ENCODE results near the gene SLC12A6. TPM values are rescaled to one million over a fixed set of nuclear protein-coding genes. Genes with fewer than 3 reads are reported as not detected.
A peak's percentile ranks its signal among the peaks of the same experiment; 100 is the strongest.

Gene SLC12A6
- polyA plus RNA-seq, 1 experiment, result 19.1 TPM

DNA sequence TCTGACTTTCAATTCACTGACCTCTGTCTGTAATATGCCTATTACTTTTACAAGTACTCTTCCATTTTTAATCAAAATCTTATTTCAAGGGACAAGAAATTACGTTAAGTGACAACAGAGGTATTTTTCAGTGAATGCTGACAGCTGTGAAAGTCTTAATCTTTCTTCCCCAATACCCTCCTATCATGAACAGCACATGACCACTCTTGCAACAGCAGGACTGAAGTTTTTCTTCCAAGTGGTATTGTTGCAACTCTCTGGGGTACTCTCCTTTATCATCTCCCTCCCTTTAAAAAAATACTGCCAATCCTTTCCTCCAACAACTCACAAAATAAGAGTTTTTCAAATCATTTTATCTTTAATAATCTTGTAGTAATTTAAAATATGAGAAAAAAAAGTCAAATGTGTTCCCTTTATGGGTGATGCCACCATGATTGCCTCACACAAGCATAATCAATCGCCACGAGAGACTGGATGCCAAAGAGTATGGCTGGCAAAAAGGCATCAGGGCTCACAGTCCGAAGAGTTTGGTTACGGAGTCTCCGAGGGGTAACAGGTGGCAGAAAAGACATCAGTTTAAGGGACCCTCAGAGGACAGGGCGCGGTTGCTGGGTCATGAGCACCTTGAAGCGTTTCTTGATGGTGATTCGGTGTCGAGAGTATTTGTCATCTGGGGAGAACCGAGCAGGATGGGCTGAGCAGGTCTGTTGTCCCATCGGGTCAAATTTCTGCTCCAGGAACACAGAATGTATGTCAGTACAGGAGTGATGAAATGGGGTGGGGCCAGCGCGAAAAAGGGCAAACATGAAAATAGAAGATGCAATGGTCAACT lies 4.0 kb upstream of the SLC12A6 start:
- CTCF ChIA-PET, result interaction anchor here (1.7 kb wide), 1 partner anchor 16 kb away, joined by 4 read pairs; no protein-coding TSS in a partner anchor
- Histone ChIP-seq H3K4me3 (ENCODE audit: low read depth, low read length) (peak overlapping the region; percentile 99), H3K9me3 (ENCODE audit: control insufficient read depth, insufficient read depth, low read length) (no peaks in the 10 kb centered on the region; the same call in 1 of the 2 replicates), H3K27ac (ENCODE audit: low read depth, low read length) (no peak overlapping the region), H3K27me3 (ENCODE audit: control insufficient read depth, insufficient read depth, low read length) (no peaks in the 10 kb centered on the region)
- TF ChIP-seq, protein P1, sequence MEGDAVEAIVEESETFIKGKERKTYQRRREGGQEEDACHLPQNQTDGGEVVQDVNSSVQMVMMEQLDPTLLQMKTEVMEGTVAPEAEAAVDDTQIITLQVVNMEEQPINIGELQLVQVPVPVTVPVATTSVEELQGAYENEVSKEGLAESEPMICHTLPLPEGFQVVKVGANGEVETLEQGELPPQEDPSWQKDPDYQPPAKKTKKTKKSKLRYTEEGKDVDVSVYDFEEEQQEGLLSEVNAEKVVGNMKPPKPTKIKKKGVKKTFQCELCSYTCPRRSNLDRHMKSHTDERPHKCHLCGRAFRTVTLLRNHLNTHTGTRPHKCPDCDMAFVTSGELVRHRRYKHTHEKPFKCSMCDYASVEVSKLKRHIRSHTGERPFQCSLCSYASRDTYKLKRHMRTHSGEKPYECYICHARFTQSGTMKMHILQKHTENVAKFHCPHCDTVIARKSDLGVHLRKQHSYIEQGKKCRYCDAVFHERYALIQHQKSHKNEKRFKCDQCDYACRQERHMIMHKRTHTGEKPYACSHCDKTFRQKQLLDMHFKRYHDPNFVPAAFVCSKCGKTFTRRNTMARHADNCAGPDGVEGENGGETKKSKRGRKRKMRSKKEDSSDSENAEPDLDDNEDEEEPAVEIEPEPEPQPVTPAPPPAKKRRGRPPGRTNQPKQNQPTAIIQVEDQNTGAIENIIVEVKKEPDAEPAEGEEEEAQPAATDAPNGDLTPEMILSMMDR (IDR thresholded peaks at IDR 0.05; ENCODE audit: low read depth, low read length), result no peak
- POLR2A ChIA-PET, result no interaction called here
- no peak for DNase-seq (ENCODE audit: low read depth, low spot score)

DNA sequence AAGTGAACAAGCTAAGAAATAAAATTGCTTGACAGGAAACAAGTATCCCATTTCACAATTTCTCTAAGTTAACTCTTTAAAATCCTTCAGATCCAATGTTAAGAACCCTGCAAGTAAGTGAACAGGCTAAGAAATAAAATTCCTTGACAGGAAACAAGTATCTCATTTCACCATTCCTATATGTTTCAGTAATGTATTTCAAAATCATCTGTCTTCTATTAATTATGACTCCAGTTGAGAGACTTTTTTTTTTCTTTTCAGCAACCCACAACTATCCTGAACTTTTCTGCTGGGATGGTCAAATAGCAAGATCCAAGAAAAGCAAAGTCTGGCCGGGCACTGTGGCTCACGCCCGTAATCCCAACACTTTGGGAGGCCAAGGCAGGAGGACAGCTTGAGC lies 2.4 kb upstream of the SLC12A6 start:
- H3K27me3 ChIP-seq (ENCODE audit: control insufficient read depth, insufficient read depth, low read length), result no peaks in the 10 kb centered on the region
- no peaks in the 10 kb centered on the region; the same call in 1 of the 2 replicates for H3K9me3 ChIP-seq (ENCODE audit: control insufficient read depth, insufficient read depth, low read length)
- ChIA-PET POLR2A (no interaction called here), CTCF (interaction anchor here (0.9 to 1.3 kb wide), 2 partner anchors 27 to 99 kb away, joined by 3 to 4 read pairs; partner anchors contain the start of gene LPCAT4)
- no peak overlapping the region for H3K4me3 ChIP-seq (ENCODE audit: low read depth, low read length)
- TF ChIP-seq, protein P1 (IDR thresholded peaks at IDR 0.05; ENCODE audit: low read depth, low read length), result no peak
- no peak for DNase-seq (ENCODE audit: low read depth, low spot score)
- no peak overlapping the region for H3K27ac ChIP-seq (ENCODE audit: low read depth, low read length)

DNA sequence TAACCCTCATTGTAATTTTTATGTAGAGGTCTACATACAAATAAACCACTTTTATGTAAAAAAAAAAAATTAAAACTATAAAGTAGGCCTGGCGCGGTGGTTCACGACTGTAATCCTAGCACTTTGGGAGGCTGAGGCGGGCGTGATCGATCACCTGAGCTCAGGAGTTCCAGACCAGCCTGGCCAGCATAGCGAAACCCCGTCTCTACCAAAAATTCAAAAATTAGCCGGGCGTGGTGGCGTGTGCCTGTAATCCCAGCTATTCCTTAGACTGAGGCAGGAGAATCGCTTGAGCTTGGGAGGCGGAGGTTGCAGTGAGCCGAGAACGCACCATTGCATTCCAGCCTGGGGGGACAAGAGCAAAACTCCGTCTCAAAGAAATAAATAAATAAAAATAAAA lies 766 bp upstream of the SLC12A6 start:
- ChIA-PET CTCF (interaction anchor here (1.1 to 2.1 kb wide), 3 partner anchors 11 to 228 kb away, joined by 3 to 6 read pairs (median 5); no protein-coding TSS in a partner anchor), POLR2A (interaction anchor here (0.5 to 1.7 kb wide), 3 partner anchors 20 to 63 kb away, joined by 3 to 9 read pairs (median 3); no protein-coding TSS in a partner anchor)
- TF ChIP-seq, protein P1 (IDR thresholded peaks at IDR 0.05; ENCODE audit: low read depth, low read length), result no peak
- no peaks in the 10 kb centered on the region; the same call in 1 of the 2 replicates for H3K9me3 ChIP-seq (ENCODE audit: control insufficient read depth, insufficient read depth, low read length)
- peak overlapping the region; percentile 24 for H3K27ac ChIP-seq (ENCODE audit: low read depth, low read length)
- no peaks in the 10 kb centered on the region for H3K27me3 ChIP-seq (ENCODE audit: control insufficient read depth, insufficient read depth, low read length)
- no peak for DNase-seq (ENCODE audit: low read depth, low spot score)
- no peak overlapping the region for H3K4me3 ChIP-seq (ENCODE audit: low read depth, low read length)

DNA sequence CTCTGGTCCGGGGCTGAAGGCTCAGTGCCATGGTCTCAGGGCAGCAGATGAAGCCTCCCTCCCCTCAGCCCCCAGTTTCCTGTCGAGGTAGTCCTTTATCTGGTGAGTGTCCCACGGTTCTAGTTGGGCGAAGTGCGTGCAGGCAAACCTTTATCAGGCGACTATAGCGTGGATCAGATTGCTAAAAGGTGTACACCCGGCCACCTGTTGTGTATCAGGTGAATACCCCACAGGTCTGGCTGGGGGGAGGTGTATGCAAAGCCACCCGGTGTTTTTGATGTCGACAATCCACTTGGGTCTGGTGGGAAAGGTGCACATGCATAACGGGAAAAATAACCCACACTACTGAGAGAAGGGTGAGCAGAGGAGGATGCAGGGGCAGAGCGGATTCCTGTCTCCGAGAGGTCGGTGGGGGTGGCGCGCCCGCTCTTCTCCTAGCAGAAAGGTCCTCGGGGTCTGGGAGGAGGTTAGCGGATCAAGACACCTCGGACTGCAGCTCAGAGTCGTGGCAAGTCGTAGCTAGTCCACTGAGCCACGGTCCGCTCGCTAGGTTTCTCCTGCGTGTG lies 507 bp downstream of the SLC12A6 start:
- Histone ChIP-seq H3K27ac (ENCODE audit: low read depth, low read length) (peak overlapping the region; percentile 4), H3K4me3 (ENCODE audit: low read depth, low read length) (peak overlapping the region; percentile 92)
- CTCF ChIA-PET, result interaction anchor here (2.1 kb wide), 1 partner anchor 227 kb away, joined by 5 read pairs; no protein-coding TSS in a partner anchor

More for the DNA sequence above, 507 bp downstream of the SLC12A6 start:
- H3K9me3 ChIP-seq (ENCODE audit: control insufficient read depth, insufficient read depth, low read length), result no peaks in the 10 kb centered on the region; the same call in 1 of the 2 replicates
- TF ChIP-seq, protein P1 (IDR thresholded peaks at IDR 0.05; ENCODE audit: low read depth, low read length), result no peak
- no peaks in the 10 kb centered on the region for H3K27me3 ChIP-seq (ENCODE audit: control insufficient read depth, insufficient read depth, low read length)
- DNase-seq (ENCODE audit: low read depth, low spot score), result no peak
- POLR2A ChIA-PET, result interaction anchor here (0.6 to 1.7 kb wide), 4 partner anchors 19 to 128 kb away, joined by 3 to 9 read pairs (median 3); partner anchors contain the start of genes KATNBL1 and LPCAT4

Data from AG04450 (cell line).